Measurements from ENCODE around the gene FCRL5.
"Not testable (repeated sequence)": the region's sequence is repeated elsewhere in the genome, so short reads cannot be mapped to it uniquely, and the experiment has no call there.

The FCRL5 gene

DNA sequence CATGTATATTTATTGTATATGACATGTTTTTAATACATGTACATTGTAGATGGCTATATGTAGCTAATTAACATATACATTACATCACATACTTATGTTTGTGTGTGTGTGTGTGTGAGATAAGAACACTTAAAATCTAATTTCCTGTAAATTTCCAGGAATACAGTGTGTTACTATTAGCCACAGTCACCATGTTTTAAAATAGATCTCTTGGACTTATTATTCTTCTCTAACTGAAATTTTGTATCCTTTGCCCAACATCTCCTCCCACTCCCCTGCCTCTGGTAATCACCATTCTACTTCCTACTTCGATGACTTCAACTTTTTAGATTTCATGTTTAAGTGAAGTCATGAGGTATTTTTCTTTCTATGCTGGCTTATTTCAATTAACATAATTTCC is 64.8 kb downstream of the FCRL5 start:
- H3K27ac ChIP-seq, result no peak overlapping the region
- no peaks in the 10 kb centered on the region for H3K79me2 ChIP-seq
- H3K9ac ChIP-seq, result no peak overlapping the region
- H3K4me1 ChIP-seq, result no peaks in the 10 kb centered on the region
- TF ChIP-seq CTCF (IDR thresholded peaks at IDR 0.05), result no peak
- H3K36me3 ChIP-seq (ENCODE audit: control insufficient read depth, insufficient read depth, low read length), result no peaks in the 10 kb centered on the region
- H2AFZ ChIP-seq, result no peak overlapping the region
- H3K4me3 ChIP-seq (ENCODE audit: low read depth, low read length), result no peak overlapping the region
- H3K9me3 ChIP-seq (ENCODE audit: control insufficient read depth, low read length), result no peaks in the 10 kb centered on the region
- no peaks in the 10 kb centered on the region for H3K27me3 ChIP-seq (ENCODE audit: control insufficient read depth, insufficient read depth, low read length)
- H3K4me2 ChIP-seq (ENCODE audit: low read length), result no peak overlapping the region

DNA sequence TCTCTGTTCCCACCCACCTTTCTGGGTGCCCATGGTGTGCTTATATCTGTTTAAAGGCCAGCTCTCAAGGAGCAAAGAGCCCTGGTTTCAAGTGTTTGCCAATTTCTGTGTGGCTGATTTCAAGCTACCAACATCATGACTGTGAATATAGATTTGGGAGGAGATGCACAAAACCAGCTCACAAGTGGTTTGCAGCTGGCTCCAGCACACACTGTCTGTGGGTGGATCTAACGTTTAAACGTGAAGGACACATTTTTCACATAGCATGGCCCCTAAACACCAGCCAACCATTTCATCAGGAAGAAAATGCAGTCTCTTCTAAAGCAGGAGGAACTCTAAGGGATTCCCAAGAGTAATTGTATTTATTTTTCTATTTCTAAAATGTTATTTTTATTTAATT is 65.2 kb downstream of the FCRL5 start:
- no peak overlapping the region for H3K4me2 ChIP-seq (ENCODE audit: low read length)
- no peak overlapping the region for H3K4me3 ChIP-seq (ENCODE audit: low read depth, low read length)
- no peak overlapping the region for H2AFZ ChIP-seq
- no peaks in the 10 kb centered on the region for H3K4me1 ChIP-seq
- no peak overlapping the region for H3K9ac ChIP-seq
- TF ChIP-seq CTCF (IDR thresholded peaks at IDR 0.05), result no peak
- no peaks in the 10 kb centered on the region for H3K36me3 ChIP-seq (ENCODE audit: control insufficient read depth, insufficient read depth, low read length)
- H3K27ac ChIP-seq, result no peak overlapping the region
- H3K27me3 ChIP-seq (ENCODE audit: control insufficient read depth, insufficient read depth, low read length), result no peaks in the 10 kb centered on the region
- no peaks in the 10 kb centered on the region for H3K79me2 ChIP-seq
- H3K9me3 ChIP-seq (ENCODE audit: control insufficient read depth, low read length), result no peaks in the 10 kb centered on the region

DNA sequence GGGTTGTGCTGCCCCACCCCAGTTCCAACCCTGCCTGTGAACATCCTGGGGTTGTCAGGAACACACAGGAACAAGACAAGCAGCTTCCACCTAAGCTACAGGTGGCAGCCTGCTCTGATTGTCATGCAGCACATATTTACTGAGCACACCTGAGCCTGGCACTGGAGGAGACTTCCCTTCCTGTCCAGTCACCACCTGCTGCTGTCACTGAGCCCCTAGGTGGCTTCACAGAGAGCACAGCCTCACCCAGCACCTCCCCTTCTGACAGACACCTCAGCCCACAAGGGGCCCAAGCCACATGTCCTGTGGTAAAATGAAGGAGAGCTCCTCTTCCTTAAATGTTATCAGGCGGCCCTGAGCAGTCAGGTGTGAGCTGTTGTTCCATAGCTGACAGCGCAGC is 65.9 kb downstream of the FCRL5 start:
- not testable (repeated sequence) for H3K27me3 ChIP-seq (ENCODE audit: control insufficient read depth, insufficient read depth, low read length); H3K79me2 ChIP-seq; H3K27ac ChIP-seq; H3K4me1 ChIP-seq; H3K4me2 ChIP-seq (ENCODE audit: low read length); H3K36me3 ChIP-seq (ENCODE audit: control insufficient read depth, insufficient read depth, low read length); H3K9ac ChIP-seq; H2AFZ ChIP-seq; H3K9me3 ChIP-seq (ENCODE audit: control insufficient read depth, low read length); H3K4me3 ChIP-seq (ENCODE audit: low read depth, low read length)

DNA sequence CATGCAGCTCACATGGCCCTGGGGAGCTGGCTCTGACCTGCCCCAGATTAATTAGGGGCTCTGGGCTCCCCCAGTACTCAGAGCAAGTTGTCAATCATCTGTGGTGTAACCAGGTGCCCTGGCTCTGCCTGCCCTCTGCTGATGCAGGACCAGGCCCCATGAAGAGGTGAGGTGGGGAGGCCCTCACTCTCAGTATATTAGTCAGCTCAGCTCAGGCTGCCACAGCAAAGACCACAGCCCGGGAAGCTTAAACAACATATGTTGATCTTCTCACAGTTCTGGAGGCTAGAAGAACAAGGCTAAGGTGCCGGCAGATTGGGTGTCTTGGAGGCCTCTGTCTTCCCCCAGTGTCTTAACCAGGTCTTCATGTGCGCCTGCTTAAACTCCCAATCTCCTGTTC is 66.5 kb downstream of the FCRL5 start:
- no peaks in the 10 kb centered on the region for H3K4me1 ChIP-seq
- no peaks in the 10 kb centered on the region for H3K27me3 ChIP-seq (ENCODE audit: control insufficient read depth, insufficient read depth, low read length)
- H3K4me2 ChIP-seq (ENCODE audit: low read length), result no peak overlapping the region
- no peak overlapping the region for H2AFZ ChIP-seq
- H3K9ac ChIP-seq, result no peak overlapping the region
- no peak overlapping the region for H3K27ac ChIP-seq
- no peak for TF ChIP-seq CTCF (IDR thresholded peaks at IDR 0.05)
- H3K4me3 ChIP-seq (ENCODE audit: low read depth, low read length), result no peak overlapping the region
- no peaks in the 10 kb centered on the region for H3K79me2 ChIP-seq
- no peaks in the 10 kb centered on the region for H3K36me3 ChIP-seq (ENCODE audit: control insufficient read depth, insufficient read depth, low read length)
- no peaks in the 10 kb centered on the region for H3K9me3 ChIP-seq (ENCODE audit: control insufficient read depth, low read length)

DNA sequence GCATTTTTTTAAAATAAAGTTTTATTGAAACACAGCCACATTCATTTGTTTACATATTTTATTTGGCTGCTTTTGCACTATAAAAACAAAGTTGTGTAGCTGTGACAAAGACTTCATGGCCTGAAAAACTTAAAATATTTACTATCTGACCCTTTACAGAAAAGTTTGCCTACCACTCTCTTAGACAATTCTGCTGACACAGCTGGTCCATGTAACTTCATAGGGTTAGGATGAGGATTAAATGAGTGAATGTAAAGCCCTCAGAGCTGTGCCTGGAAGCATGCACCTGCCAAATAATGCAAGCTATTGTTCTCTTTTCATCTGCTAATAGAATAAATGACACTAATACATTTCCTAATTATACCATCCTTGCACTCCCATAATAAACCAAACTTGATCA is 67.7 kb downstream of the FCRL5 start:
- Histone ChIP-seq H3K9me3 (ENCODE audit: control insufficient read depth, low read length) (no peaks in the 10 kb centered on the region), H3K4me2 (ENCODE audit: low read length) (no peak overlapping the region), H3K27me3 (ENCODE audit: control insufficient read depth, insufficient read depth, low read length) (no peaks in the 10 kb centered on the region), H3K4me3 (ENCODE audit: low read depth, low read length) (no peak overlapping the region), H3K36me3 (ENCODE audit: control insufficient read depth, insufficient read depth, low read length) (no peaks in the 10 kb centered on the region), H3K9ac (no peak overlapping the region), H3K27ac (no peak overlapping the region), H3K79me2 (no peaks in the 10 kb centered on the region), H2AFZ (no peak overlapping the region), H3K4me1 (no peaks in the 10 kb centered on the region)
- no peak for TF ChIP-seq CTCF (IDR thresholded peaks at IDR 0.05)

Data from parathyroid adenoma (tissue), 2 donors.